Measurements from ENCODE around the gene FARP2.

Gene FARP2

DNA sequence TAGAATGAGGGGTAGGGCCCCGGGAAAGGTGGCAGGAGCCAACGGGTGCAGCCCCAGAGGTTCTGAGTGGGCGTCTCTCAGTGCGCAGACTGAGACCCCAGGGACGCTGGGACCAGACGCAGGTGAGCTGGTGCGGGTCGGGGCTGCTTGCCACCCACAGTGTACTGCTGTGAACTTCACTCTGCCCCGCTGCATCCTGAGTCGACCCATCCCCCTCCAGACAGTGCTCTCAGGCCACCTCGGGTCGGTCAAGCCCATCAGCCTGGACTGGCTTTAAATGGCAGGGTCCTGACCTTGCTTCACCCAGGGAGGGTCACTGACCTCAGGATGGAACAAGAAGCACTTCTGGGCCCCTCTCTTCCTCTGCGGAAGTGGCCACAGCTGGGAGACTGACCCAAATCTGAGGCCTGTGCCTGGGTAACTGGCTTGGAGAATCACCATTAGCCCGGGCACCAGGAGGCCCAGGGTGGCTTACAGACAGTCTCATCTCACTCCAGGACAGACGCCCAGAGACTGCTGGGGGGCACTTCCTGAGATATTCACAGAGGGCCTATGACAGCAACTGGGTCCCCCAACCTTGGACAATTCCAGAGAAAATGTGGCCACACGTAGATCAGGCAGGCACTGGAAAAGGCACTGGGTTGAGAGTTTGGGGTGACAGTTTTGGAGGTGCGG, 178.8 kb downstream of the FARP2 start:
- H3K4me3 ChIP-seq (ENCODE audit: low read depth, low read length) = no peak overlapping the region
- DNase-seq (ENCODE audit: low read depth, low spot score) = no peak
- in situ Hi-C loops (cut with HindIII; ENCODE audit: low sequenced_read_pairs) = no loop called here
- TF ChIP-seq CTCF (IDR thresholded peaks at IDR 0.05; ENCODE audit: low read depth, low read length) = no peak

- TF ChIP-seq CTCF (IDR thresholded peaks at IDR 0.05; ENCODE audit: low read depth, low read length) = no peak
- H3K4me3 ChIP-seq (ENCODE audit: low read depth, low read length) = no peak overlapping the region
- in situ Hi-C loops (cut with HindIII; ENCODE audit: low sequenced_read_pairs) = no loop called here
- DNase-seq (ENCODE audit: low read depth, low spot score) = no peak
Measured at GRCh38 chr2:241535871-241536655, 180.0 kb downstream of the FARP2 start.

GRCh38 chr2:241538838-241539615, 182.9 kb downstream of the FARP2 start:
- no peak for DNase-seq (ENCODE audit: low read depth, low spot score)
- in situ Hi-C loops (cut with HindIII; ENCODE audit: low sequenced_read_pairs) = no loop called here
- TF ChIP-seq CTCF (IDR thresholded peaks at IDR 0.05; ENCODE audit: low read depth, low read length) = no peak
- H3K4me3 ChIP-seq (ENCODE audit: low read depth, low read length) = no peak overlapping the region

DNA sequence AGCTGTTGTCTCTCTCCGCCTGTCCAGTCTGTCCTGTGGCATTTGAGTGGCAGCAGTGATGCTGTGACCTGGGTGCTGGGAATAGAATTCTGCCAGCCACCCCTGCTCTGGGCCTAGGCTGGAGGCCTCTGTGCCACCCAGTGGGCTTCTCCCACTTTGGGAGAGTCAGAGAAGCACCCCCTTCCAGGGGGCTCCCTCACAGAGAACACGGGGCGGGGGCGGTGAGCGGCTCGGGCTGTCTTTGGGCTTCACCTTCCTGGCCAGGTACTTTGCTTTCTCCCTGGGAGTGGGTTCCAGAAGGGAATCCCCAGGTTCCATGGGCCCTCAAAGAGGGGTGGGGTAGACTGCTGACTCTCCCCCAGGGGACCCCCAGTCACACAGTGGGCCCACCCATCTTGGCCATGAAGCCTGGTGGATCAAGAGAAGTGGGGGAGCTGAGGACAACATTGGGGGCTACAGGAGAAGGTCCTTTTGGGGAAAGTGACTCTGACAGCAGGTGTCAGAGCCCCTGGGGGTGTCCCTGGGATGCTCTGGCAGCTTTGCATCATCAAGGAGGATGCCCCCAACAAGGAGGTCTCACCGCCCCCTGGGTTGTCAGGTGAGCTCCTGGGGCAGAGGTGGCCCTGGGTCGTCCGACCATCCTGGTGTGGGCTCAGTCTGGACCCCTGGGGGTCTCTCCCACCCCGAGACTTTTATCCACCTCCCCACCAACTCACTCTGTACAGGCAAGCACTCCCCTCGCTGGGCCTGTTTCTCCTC, 183.7 kb downstream of the FARP2 start:
- H3K4me3 ChIP-seq (ENCODE audit: low read depth, low read length) = no peak overlapping the region
- in situ Hi-C loops (cut with HindIII; ENCODE audit: low sequenced_read_pairs) = no loop called here
- no peak for DNase-seq (ENCODE audit: low read depth, low spot score)
- no peak for TF ChIP-seq CTCF (IDR thresholded peaks at IDR 0.05; ENCODE audit: low read depth, low read length)

- DNase-seq (ENCODE audit: low read depth, low spot score) = no peak
- TF ChIP-seq CTCF (IDR thresholded peaks at IDR 0.05; ENCODE audit: low read depth, low read length) = no peak
- no peak overlapping the region for H3K4me3 ChIP-seq (ENCODE audit: low read depth, low read length)
- in situ Hi-C loops (cut with HindIII; ENCODE audit: low sequenced_read_pairs) = no loop called here
Measured at GRCh38 chr2:241540401-241540770, 184.3 kb downstream of the FARP2 start.

Measured in astrocyte of the spinal cord (primary cell).